ENCODE measurements around the gene TMEM135.

DNA sequence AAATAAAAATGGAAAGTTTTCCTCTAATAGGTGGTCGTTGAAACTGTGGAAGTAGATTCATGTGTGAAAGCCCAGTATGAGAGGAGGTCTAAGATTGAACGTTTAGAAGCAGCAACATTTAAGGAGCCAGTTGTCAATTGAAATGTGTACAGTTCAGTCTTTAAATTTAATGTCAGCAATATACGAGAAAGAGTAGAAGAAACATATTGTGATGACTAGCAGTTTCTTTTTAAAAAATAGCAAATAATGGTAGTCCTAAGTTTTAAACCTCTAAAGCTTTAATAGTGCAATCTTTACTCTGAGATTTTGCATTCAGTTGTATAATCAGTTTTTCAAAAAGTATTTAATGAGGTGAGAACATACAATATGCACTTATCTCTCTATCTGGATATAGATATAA is 44.9 kb downstream of the TMEM135 start:
- TF ChIP-seq POLR2A (IDR thresholded peaks at IDR 0.05; ENCODE audit: low read depth, low read length), result no peak
- no peak for TF ChIP-seq POLR2AphosphoS5 (IDR thresholded peaks at IDR 0.05; ENCODE audit: low read depth, low read length)
- TF ChIP-seq TAF1 (IDR thresholded peaks at IDR 0.05; ENCODE audit: borderline replicate concordance, low read depth, low read length), result no peak
